T-helper 1 cell (primary cell): Measurements from ENCODE around the gene RPL41.
"Not testable (repeated sequence)": the region's sequence is repeated elsewhere in the genome, so short reads cannot be mapped to it uniquely, and the experiment has no call there.

Experiments
- DNase-seq, 5 donors: peaks; one replicate each; pipeline ENCODE4 v3.0.0-alpha.2; 2012 to 2020

RPL41 gene

GRCh38 chr12:56154818-56155217, 38.4 kb downstream of the RPL41 start:
- no peak for DNase-seq

- no peak for DNase-seq
Observed at GRCh38 chr12:56155256-56155845, 38.9 kb downstream of the RPL41 start.

DNA sequence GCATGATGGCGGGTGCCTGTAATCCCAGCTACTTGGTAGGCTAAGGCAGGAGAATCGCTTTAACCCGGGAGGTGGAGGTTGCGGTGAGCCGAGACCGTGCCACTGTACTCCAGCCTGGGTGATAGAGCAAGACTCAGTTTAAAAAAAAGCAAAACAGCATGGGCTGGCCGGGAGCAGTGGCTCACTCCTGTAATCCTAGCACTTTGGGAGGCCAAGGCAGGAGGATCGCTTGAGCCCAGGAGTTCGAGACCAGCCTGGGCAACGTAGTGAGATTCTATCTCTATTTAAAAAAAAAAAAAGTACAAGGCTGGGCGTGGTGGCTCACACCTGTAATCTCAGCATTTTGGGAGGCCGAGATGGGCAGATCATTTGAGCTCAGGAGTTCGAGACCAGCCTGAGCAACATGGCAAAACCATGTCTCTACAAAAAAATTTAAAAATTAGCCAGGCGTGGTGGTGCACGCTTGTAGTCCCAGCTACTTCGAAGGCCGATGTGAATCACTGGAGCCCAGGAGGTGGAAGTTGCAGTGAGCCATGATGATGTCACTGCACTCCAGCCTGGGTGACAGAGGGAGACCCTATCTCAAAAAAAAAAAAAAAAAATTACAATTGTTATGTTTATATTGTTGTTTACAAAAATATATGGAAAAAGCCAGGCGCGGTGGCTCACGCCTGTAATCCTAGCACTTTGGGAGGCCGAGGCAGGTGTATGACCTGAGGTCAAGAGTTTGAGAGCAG, 40.2 kb downstream of the RPL41 start:
- DNase-seq, result not testable (repeated sequence)

- peak; percentile 19 to 72 (median 42) for DNase-seq
Observed at GRCh38 chr12:56157201-56158028, 41.0 kb downstream of the RPL41 start.

DNA sequence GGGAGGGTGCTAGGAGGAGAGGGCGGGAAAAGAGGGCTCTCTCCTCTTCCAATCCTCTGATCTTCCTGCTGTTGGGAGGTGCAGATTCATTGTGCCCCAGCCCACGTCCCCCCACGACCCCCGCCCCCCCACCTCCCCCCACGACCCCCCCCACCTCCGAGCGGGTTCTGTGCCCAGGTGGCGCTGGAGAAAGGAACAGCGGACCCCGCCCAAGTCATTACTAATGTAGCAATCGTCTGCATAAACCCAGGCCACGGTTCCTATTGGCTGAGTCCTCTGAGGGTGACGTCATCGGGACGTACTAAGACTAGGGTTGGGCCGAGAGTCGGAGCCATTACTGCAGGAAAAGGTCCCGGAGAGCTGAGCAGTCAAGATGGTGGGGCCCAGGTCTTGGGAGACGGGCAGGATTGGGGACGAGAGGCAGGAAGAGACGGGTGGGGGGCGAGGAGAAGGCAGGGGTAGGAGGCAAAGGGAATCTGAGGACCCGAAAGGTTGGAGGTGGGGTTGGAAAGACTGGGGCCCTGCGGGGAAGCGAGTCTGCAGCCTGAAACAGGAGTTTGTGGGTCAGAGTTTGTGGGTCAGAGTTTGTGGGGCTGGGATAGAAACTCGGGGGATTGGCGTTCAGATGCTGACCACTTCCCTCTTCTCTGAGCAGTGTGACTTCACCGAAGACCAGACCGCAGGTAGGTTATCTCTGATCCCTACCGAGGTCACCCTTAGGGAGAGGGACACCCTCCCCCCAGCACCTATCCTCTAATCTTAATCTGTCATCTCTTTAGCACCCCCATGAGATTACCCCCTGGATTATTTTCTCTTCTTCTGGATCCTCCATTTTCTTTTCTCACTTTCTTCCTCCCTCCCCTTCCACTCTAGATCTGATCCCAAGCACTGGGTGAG, 41.8 kb downstream of the RPL41 start, which contains the start of gene MYL6:
MYL6 (plus strand) TSS at position 331 of the 897 bp plus-strand sequence; CDS start at position 374, 43 bp downstream.
- peak; percentile 78 to 96 (median 88) for DNase-seq

DNA sequence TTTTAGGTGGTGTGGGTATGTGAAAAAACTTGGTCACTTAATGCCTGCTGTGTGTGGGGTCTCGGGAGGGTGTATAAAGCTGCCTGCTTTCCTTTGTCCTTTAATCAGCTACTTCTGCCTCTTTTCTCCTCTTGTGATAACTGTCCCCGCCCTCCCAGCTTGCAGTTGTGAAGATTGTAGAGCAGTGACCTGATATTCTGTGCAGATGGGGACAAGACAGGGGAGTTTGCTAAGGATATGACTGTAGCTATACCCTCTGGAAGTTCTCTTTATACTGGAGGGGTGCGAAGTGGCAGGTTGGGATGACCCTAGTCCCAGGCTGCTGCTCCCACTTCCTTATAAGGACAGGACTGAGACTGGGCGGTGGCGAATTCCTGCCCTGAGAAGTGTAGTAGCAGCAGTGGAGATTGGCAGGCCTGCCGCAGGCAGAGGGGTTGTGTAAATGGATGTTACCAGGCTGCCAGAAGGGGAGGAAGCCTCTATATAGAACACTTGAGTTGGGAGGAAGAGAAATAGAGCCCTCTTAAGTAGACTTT, 42.6 kb downstream of the RPL41 start:
- DNase-seq, result peak in 1 of 5 donors; percentile 42

GRCh38 chr12:56159482-56160192, 43.2 kb downstream of the RPL41 start:
- no peak for DNase-seq

DNA sequence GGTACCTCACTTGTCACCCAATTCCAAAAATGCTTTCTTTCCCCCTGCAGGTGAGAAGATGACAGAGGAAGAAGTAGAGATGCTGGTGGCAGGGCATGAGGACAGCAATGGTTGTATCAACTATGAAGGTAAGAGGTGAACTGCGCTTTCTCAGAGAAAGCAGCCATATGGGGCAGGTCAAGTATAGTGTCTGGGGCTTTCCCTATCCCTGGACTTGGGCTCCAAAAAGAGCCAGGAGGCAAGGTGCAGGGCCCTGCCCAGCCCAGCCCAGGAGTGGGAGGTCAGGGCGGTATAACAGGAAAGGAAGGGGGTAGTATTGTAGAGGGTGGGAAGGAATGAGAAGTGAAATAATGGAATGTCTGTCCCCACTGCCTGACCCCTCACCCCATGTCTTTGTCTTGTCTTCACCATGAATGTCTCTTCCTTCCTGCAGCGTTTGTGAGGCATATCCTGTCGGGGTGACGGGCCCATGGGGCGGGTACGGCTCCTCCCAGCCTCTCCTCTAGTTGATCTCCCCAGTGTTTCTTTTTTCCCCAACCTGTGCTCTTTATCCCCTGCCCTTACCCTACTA, 43.8 kb downstream of the RPL41 start:
- DNase-seq, result peak; percentile 38 to 71 (median 57)

DNA sequence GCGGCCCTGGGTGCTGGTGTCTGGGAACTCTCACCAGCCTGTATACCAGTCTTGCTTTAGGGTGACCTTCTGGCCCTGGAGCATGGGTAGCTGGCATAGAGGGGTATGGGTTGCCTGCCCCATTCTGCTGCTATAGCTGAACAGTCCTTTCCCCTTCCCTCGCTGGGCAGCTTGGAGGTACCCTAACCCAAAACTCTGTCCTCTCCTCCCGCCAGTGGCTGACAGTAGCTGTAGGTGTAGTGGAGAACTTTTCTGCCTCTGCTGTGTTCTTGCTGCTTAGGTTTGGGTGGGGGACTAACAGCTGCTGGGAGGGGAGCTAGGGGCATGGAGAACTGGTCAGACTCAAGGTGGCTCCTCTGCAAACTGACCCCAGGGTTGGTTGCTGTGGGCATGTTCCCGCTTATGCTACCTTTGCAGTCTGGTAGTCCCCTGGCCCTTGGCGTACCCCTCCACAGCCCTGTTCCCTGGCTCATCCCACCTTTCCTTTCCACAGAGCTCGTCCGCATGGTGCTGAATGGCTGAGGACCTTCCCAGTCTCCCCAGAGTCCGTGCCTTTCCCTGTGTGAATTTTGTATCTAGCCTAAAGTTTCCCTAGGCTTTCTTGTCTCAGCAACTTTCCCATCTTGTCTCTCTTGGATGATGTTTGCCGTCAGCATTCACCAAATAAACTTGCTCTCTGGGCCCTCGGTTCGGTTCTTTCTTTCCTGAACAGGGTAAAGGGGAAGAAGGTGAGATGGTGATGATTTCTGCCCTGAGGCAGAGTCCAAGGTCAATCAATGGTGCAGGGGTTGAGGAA, 44.7 kb downstream of the RPL41 start:
- no peak for DNase-seq

- DNase-seq, result no peak
Observed at GRCh38 chr12:56161690-56162351, 45.4 kb downstream of the RPL41 start.

GRCh38 chr12:56162468-56163290, 46.2 kb downstream of the RPL41 start:
- no peak for DNase-seq

DNA sequence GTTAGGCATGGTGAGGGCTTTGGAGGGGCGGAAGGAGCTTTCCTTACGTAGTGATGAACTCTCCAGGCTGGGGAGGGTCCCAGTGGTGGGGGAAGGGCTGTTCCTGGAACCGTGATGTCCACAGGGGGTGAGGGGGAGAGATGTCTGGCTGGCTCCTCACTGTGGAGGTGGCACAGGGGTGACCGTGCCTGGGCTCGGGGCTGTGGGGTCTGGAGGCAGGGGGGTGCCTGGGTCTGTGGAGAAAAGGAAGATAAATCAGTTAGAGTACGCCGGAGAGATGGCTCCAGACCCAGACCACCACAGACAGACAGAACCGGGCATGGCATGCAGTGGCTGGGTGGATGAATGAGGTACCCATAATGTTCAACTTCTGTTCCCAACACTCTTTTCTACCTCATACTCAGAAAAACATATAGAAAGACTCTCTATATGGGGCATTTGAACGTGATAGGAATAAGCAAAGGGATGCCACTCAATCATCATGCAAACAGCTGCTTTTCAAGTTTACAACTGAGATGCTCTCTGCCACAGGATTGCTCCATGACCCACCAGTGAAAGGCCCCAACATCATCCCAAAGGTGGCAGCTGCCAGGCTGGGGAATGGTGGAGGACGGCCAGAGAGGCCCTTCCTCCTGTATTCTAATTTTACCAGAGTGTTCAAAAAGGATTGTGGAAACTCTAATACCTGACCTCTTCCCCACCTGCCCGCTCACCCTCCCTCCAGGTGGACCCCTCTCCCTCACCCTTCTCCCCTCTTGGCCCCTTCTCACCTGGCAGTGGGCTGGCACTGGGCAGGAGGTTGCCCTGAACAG, 47.3 kb downstream of the RPL41 start:
- DNase-seq, result no peak

GRCh38 chr12:56164345-56164729, 47.9 kb downstream of the RPL41 start:
- DNase-seq, result no peak

DNA sequence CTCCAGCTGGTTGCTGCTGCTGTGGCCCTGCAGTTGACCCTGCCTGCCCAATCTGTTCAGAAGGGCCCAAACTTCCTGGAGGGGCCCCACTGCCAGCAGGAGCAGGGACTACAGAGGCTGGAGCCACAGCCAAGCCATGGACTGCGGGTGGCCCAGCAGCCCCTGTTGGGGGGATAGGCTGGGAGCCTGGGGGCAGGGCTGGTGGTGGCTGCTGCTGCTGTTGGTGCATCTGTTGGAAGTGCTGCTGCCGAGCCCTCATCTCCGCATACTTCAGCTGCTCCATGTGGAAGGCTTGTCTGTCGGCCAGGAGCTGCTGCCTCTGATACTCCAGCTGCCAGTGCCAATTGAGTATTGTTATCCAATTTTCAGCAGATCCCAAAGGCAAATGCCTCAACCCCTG, 48.9 kb downstream of the RPL41 start:
- no peak for DNase-seq
